Stimulated activated CD8-positive, alpha-beta memory T cell treated with anti-CD3 and anti-CD28 coated beads, Interleukin-4, amount 100 ng/mL, for 24 hours (primary cell): ENCODE results near the gene ZNF687.
"Not testable (repeated sequence)": the region's sequence is repeated elsewhere in the genome, so short reads cannot be mapped to it uniquely, and the experiment has no call there.

Source experiments
- DNase-seq: peaks from one replicate; pipeline ENCODE4 v3.0.0-alpha.2; 2020; ENCODE audit warnings: low read depth

Gene ZNF687

GRCh38 chr1:151281969-151282882 lies at the start of gene ZNF687:
TSS of gene ZNF687 (plus strand) at chr1:151282299. CDS start at chr1:151286292, 3,993 bp downstream.
- DNase-seq: peak; percentile 98

GRCh38 chr1:151235235-151235634 lies 46.9 kb upstream of the ZNF687 start:
- no peak for DNase-seq

- no peak for DNase-seq
Observed at GRCh38 chr1:151237678-151238466, 44.2 kb upstream of the ZNF687 start.

- DNase-seq: no peak
Observed at GRCh38 chr1:151238467-151238739, 43.7 kb upstream of the ZNF687 start.

GRCh38 chr1:151242442-151242841 lies 39.7 kb upstream of the ZNF687 start:
- no peak for DNase-seq

- no peak for DNase-seq
Observed at GRCh38 chr1:151243683-151244216, 38.3 kb upstream of the ZNF687 start.

- DNase-seq: no peak
Observed at GRCh38 chr1:151246786-151247185, 35.3 kb upstream of the ZNF687 start.

GRCh38 chr1:151251656-151252470 lies 30.2 kb upstream of the ZNF687 start:
- DNase-seq: peak; percentile 20

GRCh38 chr1:151254217-151255213 lies 27.6 kb upstream of the ZNF687 start, which contains the start of gene PSMD4:
TSS of gene PSMD4 (plus strand) at chr1:151254734. CDS start at chr1:151254783, 49 bp downstream.
- peak; percentile 83 for DNase-seq

GRCh38 chr1:151255381-151255780 lies 26.7 kb upstream of the ZNF687 start:
- DNase-seq: no peak

GRCh38 chr1:151259351-151259750 lies 22.7 kb upstream of the ZNF687 start:
- no peak for DNase-seq

GRCh38 chr1:151265446-151266236 lies 16.5 kb upstream of the ZNF687 start:
- DNase-seq: no peak

GRCh38 chr1:151266315-151266714 lies 15.8 kb upstream of the ZNF687 start:
- no peak for DNase-seq

- DNase-seq: no peak
Observed at GRCh38 chr1:151266821-151267220, 15.3 kb upstream of the ZNF687 start.

- DNase-seq: no peak
Observed at GRCh38 chr1:151267760-151268159, 14.3 kb upstream of the ZNF687 start.

GRCh38 chr1:151273924-151274466 lies 8.1 kb upstream of the ZNF687 start:
- DNase-seq: no peak

- DNase-seq: not testable (repeated sequence)
Observed at GRCh38 chr1:151275341-151275740, 6.8 kb upstream of the ZNF687 start.

- no peak for DNase-seq
Observed at GRCh38 chr1:151277249-151277648, 4.8 kb upstream of the ZNF687 start.

- peak; percentile 91 for DNase-seq
Observed at GRCh38 chr1:151281225-151281968, 702 bp upstream of the ZNF687 start.
